ENCODE data around the gene SMARCA2.

DNA sequence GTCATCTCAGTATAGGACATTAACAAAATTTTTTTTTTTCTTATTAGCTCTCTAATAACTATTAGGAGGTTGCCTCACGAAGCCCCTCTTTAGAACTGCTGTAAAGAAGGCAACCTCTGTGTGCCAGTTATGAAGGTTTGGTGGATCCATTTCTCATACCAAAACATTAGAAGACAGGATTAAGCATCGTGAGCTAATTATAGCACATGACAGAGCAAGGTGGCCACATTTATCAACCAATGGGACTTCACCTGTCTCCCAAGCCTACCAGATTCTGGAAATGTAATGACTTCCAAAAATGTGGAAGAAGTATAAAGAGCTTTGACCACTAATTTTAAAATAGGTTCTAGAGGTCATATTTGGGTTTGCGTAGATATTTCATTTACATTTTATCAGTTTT is 107.2 kb downstream of the SMARCA2 start:
- no peak for TF ChIP-seq YY1 (IDR thresholded peaks at IDR 0.05; ENCODE audit: insufficient read depth, insufficient read length)
- no peak for TF ChIP-seq ZNF274 (IDR thresholded peaks at IDR 0.05; ENCODE audit: low read depth, low read length)
